Neural cell (in vitro differentiated cells): ENCODE measurements around the gene ARHGAP30.

Experiments used
- CTCF ChIP-seq: fragments of 450-650 bp; IDR thresholded peaks from 2 replicates; pipeline ENCODE4 v1.5.1; 2014; ENCODE audit warnings: antibody characterized with exemption, mild to moderate bottlenecking, moderate library complexity; ENCODE audit not compliant: poor library complexity, severe bottlenecking
- EP300 ChIP-seq: fragments of 450-650 bp; conservative IDR thresholded peaks from 2 replicates; pipeline ENCODE4 v1.6.1; 2014; ENCODE audit warnings: antibody characterized with exemption, mild to moderate bottlenecking, moderate library complexity; ENCODE audit not compliant: poor library complexity, severe bottlenecking
- EZH2 ChIP-seq: fragments of 200-600, 300-800 bp; shearing (Covaris generic), sonication (generic); IDR thresholded peaks from 2 replicates; pipeline ENCODE4 v1.6.1; 2014; ENCODE audit warnings: antibody characterized with exemption, low read length, borderline replicate concordance, mild to moderate bottlenecking; ENCODE audit not compliant: insufficient read depth, poor library complexity, severe bottlenecking
- POLR2AphosphoS5 ChIP-seq: IDR thresholded peaks from 2 replicates; pipeline ENCODE4 v1.6.1; 2012
- RAD21 ChIP-seq: fragments of 450-650 bp; conservative IDR thresholded peaks from 2 replicates; pipeline ENCODE4 v1.6.1; 2014; ENCODE audit warnings: antibody characterized with exemption, mild to moderate bottlenecking, moderate library complexity
- REST ChIP-seq: IDR thresholded peaks from 2 replicates; pipeline ENCODE4 v1.6.1; 2012; ENCODE audit warnings: borderline replicate concordance

GRCh38 chr1:161082996-161083747 is 13.5 kb upstream of the ARHGAP30 start:
- no peak for TF ChIP-seq POLR2AphosphoS5
- TF ChIP-seq EZH2: no peak
- no peak for TF ChIP-seq CTCF
- TF ChIP-seq REST: no peak
- TF ChIP-seq RAD21: no peak
- TF ChIP-seq EP300: no peak
